OCI-LY7 (cell line): Measurements from ENCODE around the gene DCLRE1B. TPM values are rescaled to one million over a fixed set of nuclear protein-coding genes. Genes with fewer than 3 reads are reported as not detected.

Source experiments
- BruUV-seq: library from RNA; stranded (reverse); fragments of 400-500 nt; replicated peaks from 2 replicates; lab custom pipeline; 2021; lab: Mats Ljungman, UMichigan
- CTCF ChIA-PET: fragments of 300-600 bp; sonication (Branson Sonifier 250); formaldehyde crosslinking; loops from one replicate; lab custom pipeline; 2022; ENCODE audit warnings: antibody characterized with exemption; ENCODE audit not compliant: unreplicated experiment; lab: Charles Lee
- POLR2A ChIA-PET: fragments of 300-600 bp; sonication (Branson Sonifier 250); formaldehyde crosslinking; loops from one replicate; lab custom pipeline; 2022; ENCODE audit warnings: antibody characterized with exemption; lab: Charles Lee
- DNase-seq: peaks from one replicate; pipeline ENCODE4 v3.0.0-alpha.2; 2015; ENCODE audit warnings: low spot score
- H2AFZ ChIP-seq: fragments of 200-600 bp; sonication (generic), shearing (Covaris generic); 2 replicates; pipeline ENCODE4 v1.6.1; 2014; ENCODE audit warnings: mild to moderate bottlenecking, antibody characterized with exemption, low read length, moderate library complexity
- H3K27ac ChIP-seq: fragments of 200-600 bp; sonication (generic); 2 replicates; pipeline ENCODE4 v1.5.1; 2014; ENCODE audit warnings: mixed run types, low read depth, mild to moderate bottlenecking, moderate library complexity, low read length, inconsistent platforms; ENCODE audit not compliant: poor library complexity, severe bottlenecking
- H3K36me3 ChIP-seq: fragments of 200-600 bp; sonication (generic); 2 replicates; pipeline ENCODE4 v1.6.1; 2014; ENCODE audit warnings: mild to moderate bottlenecking, antibody characterized with exemption, low read length, moderate library complexity, mixed read lengths; ENCODE audit not compliant: insufficient read depth
- H3K4me1 ChIP-seq: fragments of 200-600 bp; sonication (generic); 2 replicates; pipeline ENCODE4 v1.5.1; 2014; ENCODE audit warnings: mild to moderate bottlenecking, low read length; ENCODE audit not compliant: insufficient read depth, poor library complexity, severe bottlenecking
- H3K4me2 ChIP-seq: fragments of 200-600 bp; sonication (generic); 2 replicates; pipeline ENCODE4 v1.6.1; 2014; ENCODE audit warnings: mild to moderate bottlenecking, low read length
- H3K4me3 ChIP-seq: fragments of 200-600 bp; sonication (generic); 2 replicates; pipeline ENCODE4 v1.5.1; 2014; ENCODE audit warnings: mild to moderate bottlenecking, low read depth, low read length; ENCODE audit not compliant: poor library complexity, severe bottlenecking
- H3K79me2 ChIP-seq: fragments of 200-600 bp; sonication (generic); 2 replicates; pipeline ENCODE4 v1.6.1; 2016; ENCODE audit warnings: low read depth, mild to moderate bottlenecking, low read length, moderate library complexity, mixed read lengths; ENCODE audit not compliant: insufficient read depth
- H3K9me2 ChIP-seq: fragments of 200-600 bp; sonication (generic); 2 replicates; pipeline ENCODE4 v1.6.1; 2016; ENCODE audit warnings: mild to moderate bottlenecking, low read length, mixed read lengths; ENCODE audit not compliant: insufficient read depth
- H3K9me3 ChIP-seq: fragments of 200-600 bp; sonication (generic); 2 replicates; pipeline ENCODE4 v1.6.1; 2014; ENCODE audit warnings: mild to moderate bottlenecking, mixed run types, low read length, mixed read lengths
- H4K20me1 ChIP-seq: fragments of 200-600 bp; sonication (generic); 2 replicates; pipeline ENCODE4 v1.6.1; 2014; ENCODE audit warnings: mild to moderate bottlenecking, antibody characterized with exemption, low read length, moderate library complexity, mixed read lengths; ENCODE audit not compliant: insufficient read depth
- EZH2phosphoT487 ChIP-seq: fragments of 200-600 bp; sonication (generic); IDR thresholded peaks from 2 replicates; pipeline ENCODE4 v1.6.1; 2018; ENCODE audit warnings: low read depth, borderline replicate concordance, mild to moderate bottlenecking, mixed run types, antibody characterized with exemption, low read length, moderate library complexity, mixed read lengths
- intact Hi-C: fragments of 100-400 bp; cut with micrococcal nuclease; formaldehyde crosslinking; loops from one replicate; pipeline ENCODE4 v1.10.0; 2022; ENCODE audit not compliant: unreplicated experiment
- total RNA-seq, 2 experiments: library from RNA; depleted of rRNA in 1 of 2; stranded (reverse); fragments of >200 nt in 1 of 2; shearing (Covaris generic) in 1 of 2; gene quantifications; 2 replicates each; pipeline ENCODE4 v1.2.3, GENCODE V29; 2014 to 2022
- TF ChIP-seq, protein P1 (sequence below): fragments of 200-600 bp; sonication (generic); conservative IDR thresholded peaks from 2 replicates; pipeline ENCODE4 v1.5.1; 2014; ENCODE audit warnings: mild to moderate bottlenecking, antibody characterized with exemption, low read length, moderate library complexity, mixed read lengths

DCLRE1B gene
- total RNA-seq, 2 experiments from 2014 or later = 17.3 to 20.8 TPM

DNA sequence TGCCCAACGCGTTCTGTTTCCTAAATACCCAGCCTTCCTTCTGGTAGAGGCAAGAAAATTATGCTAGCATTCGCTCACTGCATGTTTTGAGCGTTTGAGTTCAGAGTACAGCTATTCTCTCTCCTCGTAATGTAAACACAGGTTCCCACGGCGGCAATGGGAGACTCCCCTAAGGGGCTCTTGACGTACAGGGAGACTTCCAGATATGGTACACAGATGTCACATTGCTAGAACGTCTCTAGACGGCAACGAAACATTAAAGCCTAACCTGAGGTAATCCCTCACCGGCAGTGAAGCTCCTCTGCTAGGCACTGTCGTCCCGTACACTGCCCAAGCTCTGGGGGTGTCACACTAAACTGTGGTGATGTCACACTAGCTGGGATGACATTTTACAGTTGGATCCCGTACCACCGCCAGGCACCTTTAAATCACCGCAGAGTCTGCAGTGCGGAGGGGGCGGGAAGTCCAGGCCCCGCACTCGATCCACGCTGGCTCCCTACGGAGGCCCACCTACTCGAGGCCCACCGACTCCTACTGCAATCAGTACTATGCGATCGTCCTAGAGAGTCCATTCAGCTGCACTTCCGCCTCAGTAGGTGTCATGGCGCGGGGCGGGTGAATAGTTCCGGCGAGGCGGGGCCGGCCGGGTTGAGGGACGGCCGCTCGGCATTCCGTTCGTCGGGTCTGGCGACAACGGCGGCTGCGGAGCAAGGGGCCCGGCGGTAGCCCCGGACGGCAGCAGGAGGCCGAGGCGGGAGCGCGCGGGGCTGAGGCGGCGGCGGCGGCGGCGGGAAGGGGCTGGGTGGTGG, 24.0 kb downstream of the DCLRE1B start, which contains the start of gene HIPK1:
Gene HIPK1 (plus strand): TSS at position 384 of the 809 bp plus-strand sequence.
- peak within 1 kb of the TSS; percentile 75 for H3K27ac ChIP-seq
- no peak for TF ChIP-seq EZH2phosphoT487
- TF ChIP-seq, protein P1, sequence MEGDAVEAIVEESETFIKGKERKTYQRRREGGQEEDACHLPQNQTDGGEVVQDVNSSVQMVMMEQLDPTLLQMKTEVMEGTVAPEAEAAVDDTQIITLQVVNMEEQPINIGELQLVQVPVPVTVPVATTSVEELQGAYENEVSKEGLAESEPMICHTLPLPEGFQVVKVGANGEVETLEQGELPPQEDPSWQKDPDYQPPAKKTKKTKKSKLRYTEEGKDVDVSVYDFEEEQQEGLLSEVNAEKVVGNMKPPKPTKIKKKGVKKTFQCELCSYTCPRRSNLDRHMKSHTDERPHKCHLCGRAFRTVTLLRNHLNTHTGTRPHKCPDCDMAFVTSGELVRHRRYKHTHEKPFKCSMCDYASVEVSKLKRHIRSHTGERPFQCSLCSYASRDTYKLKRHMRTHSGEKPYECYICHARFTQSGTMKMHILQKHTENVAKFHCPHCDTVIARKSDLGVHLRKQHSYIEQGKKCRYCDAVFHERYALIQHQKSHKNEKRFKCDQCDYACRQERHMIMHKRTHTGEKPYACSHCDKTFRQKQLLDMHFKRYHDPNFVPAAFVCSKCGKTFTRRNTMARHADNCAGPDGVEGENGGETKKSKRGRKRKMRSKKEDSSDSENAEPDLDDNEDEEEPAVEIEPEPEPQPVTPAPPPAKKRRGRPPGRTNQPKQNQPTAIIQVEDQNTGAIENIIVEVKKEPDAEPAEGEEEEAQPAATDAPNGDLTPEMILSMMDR = no peak
- peak within 1 kb of the TSS; percentile 96 for H3K4me3 ChIP-seq
- no peaks in the 10 kb centered on the region for H3K9me3 ChIP-seq
- H3K9me2 ChIP-seq = no peaks in the 10 kb centered on the region
- peak; percentile 96 for DNase-seq
- peak within 1 kb of the TSS; percentile 71 for H2AFZ ChIP-seq
- peaks cover 51% of the 10 kb centered on the region for H3K4me1 ChIP-seq
- POLR2A ChIA-PET = interaction anchor here (0.5 to 5.0 kb wide), 14 partner anchors 10 to 950 kb away, joined by 3 to 68 read pairs (median 4); partner anchors contain the start of genes AP4B1, DCLRE1B and RSBN1
- CTCF ChIA-PET = interaction anchor here (0.6 to 1.9 kb wide), 4 partner anchors 15 to 117 kb away, joined by 3 to 6 read pairs (median 3); partner anchors contain the start of genes AP4B1 and RSBN1
- no TSS peak for BruUV-seq
- peaks cover 16% of the 10 kb centered on the region for H4K20me1 ChIP-seq
- H3K36me3 ChIP-seq = peaks cover 2% of the 10 kb centered on the region; the same call in 1 of the 2 replicates
- peak within 1 kb of the TSS; percentile 93 for H3K4me2 ChIP-seq
- peaks cover 45% of the 10 kb centered on the region for H3K79me2 ChIP-seq
- intact Hi-C loops = loop anchor here (1.0 to 2.0 kb wide), 3 partner anchors 24 to 170 kb away; partner anchors contain the start of genes DCLRE1B, OLFML3 and PHTF1

DNA sequence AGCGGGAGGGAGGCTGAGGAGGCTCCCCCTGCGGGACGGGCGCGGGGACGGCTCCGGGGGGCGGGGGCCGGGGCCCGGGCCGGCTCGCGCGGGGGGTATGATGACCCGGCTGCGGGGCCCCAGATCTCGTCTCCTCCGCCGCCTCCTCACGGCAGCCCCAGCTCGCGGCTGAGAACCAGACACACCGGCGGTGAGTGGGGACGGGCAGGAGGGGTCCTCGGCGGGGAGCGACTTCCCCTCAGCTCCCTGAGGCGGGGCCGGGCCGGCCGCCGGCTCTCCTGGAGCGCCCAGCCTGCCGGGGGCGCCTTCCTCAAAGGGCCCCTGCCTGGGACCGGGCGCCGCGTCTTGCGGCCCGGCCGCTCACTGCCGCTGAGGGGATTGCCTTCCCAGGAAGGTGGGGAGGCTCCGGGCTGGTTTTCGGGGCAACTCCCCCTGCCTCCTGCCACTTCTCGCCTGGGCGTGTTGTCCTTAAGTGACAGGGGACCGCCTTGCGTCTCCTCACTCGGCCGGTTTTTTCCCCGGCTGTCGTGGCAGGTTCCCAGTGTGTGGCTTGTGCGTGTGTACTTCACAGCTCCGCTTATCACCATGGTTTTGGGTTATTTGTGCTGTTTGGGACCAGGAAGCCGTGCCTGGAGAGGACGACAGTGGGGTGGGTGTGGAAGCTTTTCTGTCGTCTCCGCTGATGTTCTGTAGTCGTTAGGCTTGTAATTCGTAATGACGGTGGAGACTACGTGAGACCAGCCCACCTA, 24.8 kb downstream of the DCLRE1B start:
- Histone ChIP-seq H3K4me1 (peaks cover 53% of the 10 kb centered on the region), H3K27ac (peak overlapping the region; percentile 75), H3K4me3 (peak overlapping the region; percentile 96), H3K9me3 (no peaks in the 10 kb centered on the region; the same call in 1 of the 2 replicates), H4K20me1 (peaks cover 16% of the 10 kb centered on the region), H3K79me2 (peaks cover 52% of the 10 kb centered on the region), H2AFZ (0 out of 2 replicates have a peak overlapping the region, but pooled peaks have one; percentile 12), H3K36me3 (peaks cover 10% of the 10 kb centered on the region), H3K4me2 (peak overlapping the region; percentile 93), H3K9me2 (no peaks in the 10 kb centered on the region)
- ChIA-PET CTCF (interaction anchor here (0.6 to 1.9 kb wide), 5 partner anchors 21 to 118 kb away, joined by 3 to 6 read pairs (median 3); partner anchors contain the start of genes AP4B1 and RSBN1), POLR2A (interaction anchor here (0.5 to 5.0 kb wide), 15 partner anchors 10 to 950 kb away, joined by 3 to 68 read pairs (median 5); partner anchors contain the start of genes AP4B1, DCLRE1B and RSBN1)
- DNase-seq = peak; percentile 74
- no TSS peak for BruUV-seq
- TF ChIP-seq, protein P1 = peak; percentile 62
- TF ChIP-seq EZH2phosphoT487 = no peak
- intact Hi-C loops = loop anchor here (1.0 to 2.0 kb wide), 6 partner anchors 10 to 171 kb away; partner anchors contain the start of genes DCLRE1B, OLFML3, PHTF1 and PTPN22
